ENCODE data around the gene ABL1.

Gene ABL1

GRCh38 chr9:130915096-130915447, 80.0 kb downstream of the ABL1 start (continued):
- TF ChIP-seq CSRNP3 (CRISPR knock-in tag; IDR thresholded peaks at IDR 0.05) (no peak), ZNF8 (CRISPR knock-in tag; IDR thresholded peaks at IDR 0.05) (no peak), TCF4 (CRISPR knock-in tag; IDR thresholded peaks at IDR 0.05; ENCODE audit: borderline replicate concordance) (no peak), GLIS3 (CRISPR knock-in tag; IDR thresholded peaks at IDR 0.05) (no peak), PATZ1 (CRISPR knock-in tag; IDR thresholded peaks at IDR 0.05; ENCODE audit: borderline replicate concordance) (no peak)
- TF ChIP-seq, protein P1, sequence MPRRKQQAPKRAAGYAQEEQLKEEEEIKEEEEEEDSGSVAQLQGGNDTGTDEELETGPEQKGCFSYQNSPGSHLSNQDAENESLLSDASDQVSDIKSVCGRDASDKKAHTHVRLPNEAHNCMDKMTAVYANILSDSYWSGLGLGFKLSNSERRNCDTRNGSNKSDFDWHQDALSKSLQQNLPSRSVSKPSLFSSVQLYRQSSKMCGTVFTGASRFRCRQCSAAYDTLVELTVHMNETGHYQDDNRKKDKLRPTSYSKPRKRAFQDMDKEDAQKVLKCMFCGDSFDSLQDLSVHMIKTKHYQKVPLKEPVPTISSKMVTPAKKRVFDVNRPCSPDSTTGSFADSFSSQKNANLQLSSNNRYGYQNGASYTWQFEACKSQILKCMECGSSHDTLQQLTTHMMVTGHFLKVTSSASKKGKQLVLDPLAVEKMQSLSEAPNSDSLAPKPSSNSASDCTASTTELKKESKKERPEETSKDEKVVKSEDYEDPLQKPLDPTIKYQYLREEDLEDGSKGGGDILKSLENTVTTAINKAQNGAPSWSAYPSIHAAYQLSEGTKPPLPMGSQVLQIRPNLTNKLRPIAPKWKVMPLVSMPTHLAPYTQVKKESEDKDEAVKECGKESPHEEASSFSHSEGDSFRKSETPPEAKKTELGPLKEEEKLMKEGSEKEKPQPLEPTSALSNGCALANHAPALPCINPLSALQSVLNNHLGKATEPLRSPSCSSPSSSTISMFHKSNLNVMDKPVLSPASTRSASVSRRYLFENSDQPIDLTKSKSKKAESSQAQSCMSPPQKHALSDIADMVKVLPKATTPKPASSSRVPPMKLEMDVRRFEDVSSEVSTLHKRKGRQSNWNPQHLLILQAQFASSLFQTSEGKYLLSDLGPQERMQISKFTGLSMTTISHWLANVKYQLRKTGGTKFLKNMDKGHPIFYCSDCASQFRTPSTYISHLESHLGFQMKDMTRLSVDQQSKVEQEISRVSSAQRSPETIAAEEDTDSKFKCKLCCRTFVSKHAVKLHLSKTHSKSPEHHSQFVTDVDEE (CRISPR knock-in tag; IDR thresholded peaks at IDR 0.05): no peak

- TF ChIP-seq ZNF565 (CRISPR knock-in tag; conservative IDR thresholded peaks at IDR 0.05; ENCODE audit: low read depth) (no peak), ZNF8 (CRISPR knock-in tag; IDR thresholded peaks at IDR 0.05) (no peak), ISL1 (CRISPR knock-in tag; IDR thresholded peaks at IDR 0.05) (no peak), ZC3H10 (CRISPR knock-in tag; IDR thresholded peaks at IDR 0.05) (no peak), PATZ1 (CRISPR knock-in tag; IDR thresholded peaks at IDR 0.05; ENCODE audit: borderline replicate concordance) (no peak), GLIS3 (CRISPR knock-in tag; IDR thresholded peaks at IDR 0.05) (no peak), ESRRG (CRISPR knock-in tag; IDR thresholded peaks at IDR 0.05) (no peak), RARB (CRISPR knock-in tag; IDR thresholded peaks at IDR 0.05) (no peak), TOX (CRISPR knock-in tag; IDR thresholded peaks at IDR 0.05; ENCODE audit: borderline replicate concordance) (no peak), BACH2 (CRISPR knock-in tag; IDR thresholded peaks at IDR 0.05; ENCODE audit: borderline replicate concordance) (no peak), PPARA (CRISPR knock-in tag; IDR thresholded peaks at IDR 0.05; ENCODE audit: borderline replicate concordance) (no peak), CSRNP3 (CRISPR knock-in tag; IDR thresholded peaks at IDR 0.05) (no peak), CSDC2 (CRISPR knock-in tag; IDR thresholded peaks at IDR 0.05) (no peak), TCF4 (CRISPR knock-in tag; IDR thresholded peaks at IDR 0.05; ENCODE audit: borderline replicate concordance) (no peak), OSR1 (CRISPR knock-in tag; IDR thresholded peaks at IDR 0.05) (no peak), ZNF70 (CRISPR knock-in tag; IDR thresholded peaks at IDR 0.05) (no peak)
- TF ChIP-seq, protein P2, sequence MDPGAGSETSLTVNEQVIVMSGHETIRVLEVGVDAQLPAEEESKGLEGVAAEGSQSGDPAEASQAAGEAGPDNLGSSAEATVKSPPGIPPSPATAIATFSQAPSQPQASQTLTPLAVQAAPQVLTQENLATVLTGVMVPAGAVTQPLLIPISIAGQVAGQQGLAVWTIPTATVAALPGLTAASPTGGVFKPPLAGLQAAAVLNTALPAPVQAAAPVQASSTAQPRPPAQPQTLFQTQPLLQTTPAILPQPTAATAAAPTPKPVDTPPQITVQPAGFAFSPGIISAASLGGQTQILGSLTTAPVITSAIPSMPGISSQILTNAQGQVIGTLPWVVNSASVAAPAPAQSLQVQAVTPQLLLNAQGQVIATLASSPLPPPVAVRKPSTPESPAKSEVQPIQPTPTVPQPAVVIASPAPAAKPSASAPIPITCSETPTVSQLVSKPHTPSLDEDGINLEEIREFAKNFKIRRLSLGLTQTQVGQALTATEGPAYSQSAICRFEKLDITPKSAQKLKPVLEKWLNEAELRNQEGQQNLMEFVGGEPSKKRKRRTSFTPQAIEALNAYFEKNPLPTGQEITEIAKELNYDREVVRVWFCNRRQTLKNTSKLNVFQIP (CRISPR knock-in tag; IDR thresholded peaks at IDR 0.05; ENCODE audit: borderline replicate concordance, low read depth): no peak
- TF ChIP-seq, protein P3, sequence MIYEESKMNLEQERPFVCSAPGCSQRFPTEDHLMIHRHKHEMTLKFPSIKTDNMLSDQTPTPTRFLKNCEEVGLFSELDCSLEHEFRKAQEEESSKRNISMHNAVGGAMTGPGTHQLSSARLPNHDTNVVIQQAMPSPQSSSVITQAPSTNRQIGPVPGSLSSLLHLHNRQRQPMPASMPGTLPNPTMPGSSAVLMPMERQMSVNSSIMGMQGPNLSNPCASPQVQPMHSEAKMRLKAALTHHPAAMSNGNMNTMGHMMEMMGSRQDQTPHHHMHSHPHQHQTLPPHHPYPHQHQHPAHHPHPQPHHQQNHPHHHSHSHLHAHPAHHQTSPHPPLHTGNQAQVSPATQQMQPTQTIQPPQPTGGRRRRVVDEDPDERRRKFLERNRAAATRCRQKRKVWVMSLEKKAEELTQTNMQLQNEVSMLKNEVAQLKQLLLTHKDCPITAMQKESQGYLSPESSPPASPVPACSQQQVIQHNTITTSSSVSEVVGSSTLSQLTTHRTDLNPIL (CRISPR knock-in tag; IDR thresholded peaks at IDR 0.05; ENCODE audit: low read depth): no peak
- TF ChIP-seq, protein P1 (CRISPR knock-in tag; IDR thresholded peaks at IDR 0.05): no peak
Observed at GRCh38 chr9:130917168-130917960, 82.3 kb downstream of the ABL1 start.

More at GRCh38 chr9:130917168-130917960, 82.3 kb downstream of the ABL1 start:
- no peak for ATAC-seq
